B cell (primary cell): Measurements from ENCODE around the gene RIPOR3. TPM values are rescaled to one million over a fixed set of nuclear protein-coding genes. Genes with fewer than 3 reads are reported as not detected.

ENCODE experiments used
- ATAC-seq: fragments of 200-7000 bp; cut with Tn5 transposase; one replicate; pipeline ENCODE4 v1.10.0; 2021; ENCODE audit warnings: low read depth, mild to moderate bottlenecking, moderate number of reproducible peaks, moderate library complexity
- CTCF ChIA-PET: fragments of 350-600 bp; sonication (Branson Sonifier 250); formaldehyde crosslinking; loops from one replicate; lab custom pipeline; 2021; ENCODE audit warnings: antibody characterized with exemption, inconsistent platforms; lab: Charles Lee
- POLR2A ChIA-PET: fragments of 350-600 bp; sonication (Branson Sonifier 250); formaldehyde crosslinking; loops from one replicate; lab custom pipeline; 2021; ENCODE audit warnings: antibody characterized with exemption; lab: Charles Lee
- DNase-seq: peaks from one replicate; pipeline ENCODE4 v3.0.0; 2013
- H2AFZ ChIP-seq: 2 replicates; pipeline ENCODE4 v1.6.1; 2012; ENCODE audit warnings: mild to moderate bottlenecking, low read depth, low read length; ENCODE audit not compliant: insufficient read depth, poor library complexity, severe bottlenecking
- H3K27ac ChIP-seq, 2 donors: 1 replicate in 1 of 2; 2 replicates in 1 of 2; pipeline ENCODE4 v1.5.1; 2012 to 2013; ENCODE audit warnings: low read length in 2 of 2, mild to moderate bottlenecking in 2 of 2, moderate library complexity in 1 of 2
- H3K27me3 ChIP-seq, 4 experiments: fragments of 200-600 bp in 1 of 4; sonication (generic) in 1 of 4; replicated peaks in 1 of 4; 1 replicate in 2 of 4; 2 replicates in 2 of 4; pipeline versions ENCODE4 v1.6.1 to v1.7.0; 2013 to 2016; ENCODE audit warnings: low read length in 3 of 4, mild to moderate bottlenecking in 2 of 4, mixed read lengths in 1 of 4, moderate library complexity in 1 of 4; ENCODE audit not compliant: insufficient read depth in 4 of 4, control insufficient read depth in 3 of 4; ENCODE audit errors: control extremely low read depth in 1 of 4
- H3K36me3 ChIP-seq, 2 experiments: replicated peaks in 1 of 2; 1 replicate in 1 of 2; 2 replicates in 1 of 2; pipeline versions ENCODE4 v1.6.1 to v1.7.1; 2013; ENCODE audit warnings: low read length in 1 of 2; ENCODE audit not compliant: insufficient read depth in 2 of 2, control insufficient read depth in 1 of 2; ENCODE audit errors: control extremely low read depth in 1 of 2, extremely low read depth in 1 of 2
- H3K4me1 ChIP-seq, 2 donors: fragments of 200-600 bp in 1 of 2; sonication (generic) in 1 of 2; 1 replicate in 1 of 2; 2 replicates in 1 of 2; pipeline versions ENCODE4 v1.5.1 to v1.6.1; 2013 to 2017; ENCODE audit warnings: low read length in 2 of 2; ENCODE audit not compliant: control insufficient read depth in 2 of 2, insufficient read depth in 2 of 2
- H3K4me2 ChIP-seq: replicated peaks from 2 replicates; pipeline ENCODE3; 2012; ENCODE audit warnings: mild to moderate bottlenecking, low read depth, low read length; ENCODE audit not compliant: poor library complexity, severe bottlenecking
- H3K4me3 ChIP-seq, 5 experiments: fragments of 200-600 bp in 1 of 5; sonication (generic) in 1 of 5; 1 replicate in 3 of 5; 2 replicates in 2 of 5; pipeline versions ENCODE4 v1.5.1 to v1.7.0; 2011 to 2016; ENCODE audit warnings: low read length in 4 of 5, mild to moderate bottlenecking in 4 of 5, low read depth in 2 of 5, control low read depth in 1 of 5, moderate library complexity in 1 of 5; ENCODE audit not compliant: insufficient read depth in 1 of 5; ENCODE audit errors: control extremely low read depth in 1 of 5, extremely low read depth in 1 of 5
- H3K79me2 ChIP-seq: fragments of 200-600 bp; sonication (generic); one replicate; pipeline ENCODE4 v1.6.0; 2016; ENCODE audit warnings: low read length; ENCODE audit not compliant: control insufficient read depth, insufficient read depth
- H3K9ac ChIP-seq: fragments of 200-600 bp; sonication (generic); 2 replicates; pipeline ENCODE4 v1.6.1; 2017; ENCODE audit warnings: mild to moderate bottlenecking, low read length, moderate library complexity
- H3K9me3 ChIP-seq, 3 donors: one replicate each; pipeline versions ENCODE4 v1.6.1 to v1.7.1; 2013; ENCODE audit warnings: low read length in 2 of 3; ENCODE audit not compliant: control insufficient read depth in 2 of 3, insufficient read depth in 1 of 3; ENCODE audit errors: control extremely low read depth in 1 of 3
- H4K20me1 ChIP-seq: 2 replicates; pipeline ENCODE4 v1.6.0; 2012; ENCODE audit warnings: mild to moderate bottlenecking, low read length; ENCODE audit not compliant: insufficient read depth, control insufficient read depth, poor library complexity, severe bottlenecking
- H3K27ac Mint-ChIP-seq: one replicate; pipeline ENCODE4 v1.8.0; 2021; ENCODE audit warnings: mixed read lengths
- H3K27me3 Mint-ChIP-seq: one replicate; pipeline ENCODE4 v1.8.0; 2021; ENCODE audit warnings: mixed read lengths
- H3K4me1 Mint-ChIP-seq: one replicate; pipeline ENCODE4 v1.8.0; 2021; ENCODE audit warnings: mixed read lengths
- H3K4me3 Mint-ChIP-seq: one replicate; pipeline ENCODE4 v1.8.0; 2021; ENCODE audit warnings: mixed read lengths
- H3K9me3 Mint-ChIP-seq: one replicate; pipeline ENCODE4 v1.8.0; 2022; ENCODE audit warnings: mixed read lengths; ENCODE audit not compliant: insufficient read depth
- EZH2 ChIP-seq: IDR thresholded peaks from 2 replicates; pipeline ENCODE4 v1.6.1; 2012; ENCODE audit warnings: borderline replicate concordance, low read depth, mild to moderate bottlenecking, moderate library complexity, low read length; ENCODE audit not compliant: insufficient read depth, poor library complexity, severe bottlenecking
- WGBS: methylation state at CpG from one replicate; pipeline ENCODE4 v1.1.5; 2013; ENCODE audit warnings: missing lambda C conversion rate; ENCODE audit not compliant: insufficient coverage; 5-methylcytosine and 5-hydroxymethylcytosine counted together
- intact Hi-C: fragments of 100-400 bp; cut with micrococcal nuclease; formaldehyde crosslinking; loops from one replicate; pipeline ENCODE4 v1.10.0; 2022
- polyA plus RNA-seq: library from polyadenylated mRNA; depleted of rRNA; stranded (reverse); fragments of >200 nt; gene quantifications from 2 replicates; pipeline ENCODE4 v1.2.3, GENCODE V29; 2012
- total RNA-seq, 2 donors: library from RNA; stranded (reverse); fragments of 120-200 nt in 1 of 2; gene quantifications; 1 replicate in 1 of 2; 2 replicates in 1 of 2; pipeline versions ENCODE4 v1.2.3 to v1.2.4, GENCODE V29; 2013 to 2022
- TF ChIP-seq, protein P1 (sequence below): fragments of 200-600 bp; IDR thresholded peaks from one replicate; pipeline ENCODE4 v1.8.0; 2022; ENCODE audit warnings: antibody characterized with exemption, mild to moderate bottlenecking

RIPOR3 gene
- total and polyA plus RNA-seq, 2 donors (not counting 1 experiment from before 2014, with no cell fraction given) = 0.09 to 0.27 TPM

DNA sequence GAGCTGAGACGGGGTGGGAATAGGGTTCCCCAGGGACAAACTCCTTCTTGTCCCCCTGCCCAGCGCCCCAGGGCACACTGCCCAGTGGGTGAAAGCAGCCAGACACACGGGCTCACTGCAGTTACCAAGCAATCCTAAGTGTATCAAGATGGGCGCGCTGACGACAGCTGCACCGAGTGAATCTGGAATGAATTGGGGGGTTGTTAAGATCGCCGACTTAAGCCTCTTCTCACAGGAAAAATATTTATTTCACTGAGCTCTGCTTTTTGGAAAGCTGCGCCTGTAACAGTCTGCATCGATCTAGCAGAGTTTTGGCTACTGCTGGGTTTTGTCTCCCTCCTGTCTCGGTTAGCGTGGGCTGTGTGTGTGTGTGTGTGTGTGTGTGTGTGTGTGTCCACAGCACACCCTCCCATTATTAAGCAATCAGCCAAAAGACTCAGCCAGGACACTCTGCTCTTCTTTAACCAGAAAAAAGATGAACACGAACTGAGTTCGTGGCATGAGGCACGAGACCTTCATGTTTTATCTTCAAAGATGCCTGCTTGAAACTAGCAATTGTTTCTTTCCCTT is 35.9 kb downstream of the RIPOR3 start:
- DNase-seq (no peak), ATAC-seq (no peak)
- no peak for TF ChIP-seq EZH2
- TF ChIP-seq, protein P1, sequence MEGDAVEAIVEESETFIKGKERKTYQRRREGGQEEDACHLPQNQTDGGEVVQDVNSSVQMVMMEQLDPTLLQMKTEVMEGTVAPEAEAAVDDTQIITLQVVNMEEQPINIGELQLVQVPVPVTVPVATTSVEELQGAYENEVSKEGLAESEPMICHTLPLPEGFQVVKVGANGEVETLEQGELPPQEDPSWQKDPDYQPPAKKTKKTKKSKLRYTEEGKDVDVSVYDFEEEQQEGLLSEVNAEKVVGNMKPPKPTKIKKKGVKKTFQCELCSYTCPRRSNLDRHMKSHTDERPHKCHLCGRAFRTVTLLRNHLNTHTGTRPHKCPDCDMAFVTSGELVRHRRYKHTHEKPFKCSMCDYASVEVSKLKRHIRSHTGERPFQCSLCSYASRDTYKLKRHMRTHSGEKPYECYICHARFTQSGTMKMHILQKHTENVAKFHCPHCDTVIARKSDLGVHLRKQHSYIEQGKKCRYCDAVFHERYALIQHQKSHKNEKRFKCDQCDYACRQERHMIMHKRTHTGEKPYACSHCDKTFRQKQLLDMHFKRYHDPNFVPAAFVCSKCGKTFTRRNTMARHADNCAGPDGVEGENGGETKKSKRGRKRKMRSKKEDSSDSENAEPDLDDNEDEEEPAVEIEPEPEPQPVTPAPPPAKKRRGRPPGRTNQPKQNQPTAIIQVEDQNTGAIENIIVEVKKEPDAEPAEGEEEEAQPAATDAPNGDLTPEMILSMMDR = no peak
- no peak overlapping the region for H3K4me2 ChIP-seq
- no peaks in the 10 kb centered on the region for H3K4me1 ChIP-seq
- H3K36me3 ChIP-seq = no peaks in the 10 kb centered on the region
- 89% methylated on average over 4 of the region's 16 CpGs for WGBS
- no peak overlapping the region for H3K9ac ChIP-seq
- CTCF ChIA-PET = no interaction called here
- Mint-ChIP-seq H3K4me1 (no peaks in the 10 kb centered on the region), H3K27me3 (peaks cover 16% of the 10 kb centered on the region), H3K4me3 (no peak overlapping the region), H3K27ac (no peak overlapping the region), H3K9me3 (no peaks in the 10 kb centered on the region)
- H3K27me3 ChIP-seq = no peaks in the 10 kb centered on the region
- POLR2A ChIA-PET = no interaction called here
- no peak overlapping the region for H2AFZ ChIP-seq
- no peak overlapping the region for H3K4me3 ChIP-seq
- H3K27ac ChIP-seq = no peak overlapping the region
- H3K79me2 ChIP-seq = no peaks in the 10 kb centered on the region
- H3K9me3 ChIP-seq = no peaks in the 10 kb centered on the region
- intact Hi-C loops = no loop called here
- H4K20me1 ChIP-seq = no peaks in the 10 kb centered on the region

DNA sequence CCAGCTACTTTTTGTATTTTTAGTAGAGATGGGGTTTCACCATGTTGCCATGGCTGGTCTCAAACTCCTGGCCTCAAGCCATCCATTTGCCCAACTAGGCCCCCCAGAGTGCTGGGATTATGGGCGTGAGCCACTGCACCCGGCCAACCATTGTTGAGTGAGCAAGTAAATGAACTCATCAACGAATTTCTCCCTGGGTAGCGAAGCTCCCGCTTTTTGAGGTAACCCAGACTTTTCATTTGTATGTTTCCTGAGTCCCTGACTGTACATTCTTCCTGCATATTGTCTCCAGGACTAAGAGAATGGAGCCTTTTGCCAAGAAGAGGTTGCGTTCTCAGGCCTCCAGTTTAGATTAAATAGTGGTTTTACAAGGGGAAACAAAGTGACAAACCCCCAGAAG is 36.4 kb downstream of the RIPOR3 start:
- Histone ChIP-seq H3K4me3 (no peak overlapping the region), H3K4me2 (no peak overlapping the region), H3K9ac (no peak overlapping the region), H3K27me3 (no peaks in the 10 kb centered on the region), H3K36me3 (no peaks in the 10 kb centered on the region), H3K79me2 (no peaks in the 10 kb centered on the region), H3K27ac (no peak overlapping the region), H3K4me1 (no peaks in the 10 kb centered on the region), H3K9me3 (no peaks in the 10 kb centered on the region), H4K20me1 (no peaks in the 10 kb centered on the region), H2AFZ (no peak overlapping the region)
- no peak for ATAC-seq
- 89% methylated on average over 6 of the region's 6 CpGs for WGBS
- no peak for DNase-seq
- Mint-ChIP-seq H3K27me3 (peaks cover 16% of the 10 kb centered on the region), H3K27ac (no peak overlapping the region), H3K4me1 (no peaks in the 10 kb centered on the region), H3K9me3 (no peaks in the 10 kb centered on the region), H3K4me3 (no peak overlapping the region)
- POLR2A ChIA-PET = interaction anchor here (0.7 kb wide), 1 partner anchor 251 kb away, joined by 6 read pairs; no protein-coding TSS in a partner anchor
- CTCF ChIA-PET = no interaction called here
- intact Hi-C loops = no loop called here
- TF ChIP-seq EZH2 = no peak
- TF ChIP-seq, protein P1 = no peak
